Measurements from ENCODE around the gene GNPTG. TPM values are rescaled to one million over a fixed set of nuclear protein-coding genes. Genes with fewer than 3 reads are reported as not detected.

GNPTG gene
- total and polyA plus RNA-seq, 2 of the 13 experiments (the other 11 are each of a cell fraction or from before 2014, with no cell fraction given): 22.7 to 71.1 TPM

- TF ChIP-seq, protein P1, sequence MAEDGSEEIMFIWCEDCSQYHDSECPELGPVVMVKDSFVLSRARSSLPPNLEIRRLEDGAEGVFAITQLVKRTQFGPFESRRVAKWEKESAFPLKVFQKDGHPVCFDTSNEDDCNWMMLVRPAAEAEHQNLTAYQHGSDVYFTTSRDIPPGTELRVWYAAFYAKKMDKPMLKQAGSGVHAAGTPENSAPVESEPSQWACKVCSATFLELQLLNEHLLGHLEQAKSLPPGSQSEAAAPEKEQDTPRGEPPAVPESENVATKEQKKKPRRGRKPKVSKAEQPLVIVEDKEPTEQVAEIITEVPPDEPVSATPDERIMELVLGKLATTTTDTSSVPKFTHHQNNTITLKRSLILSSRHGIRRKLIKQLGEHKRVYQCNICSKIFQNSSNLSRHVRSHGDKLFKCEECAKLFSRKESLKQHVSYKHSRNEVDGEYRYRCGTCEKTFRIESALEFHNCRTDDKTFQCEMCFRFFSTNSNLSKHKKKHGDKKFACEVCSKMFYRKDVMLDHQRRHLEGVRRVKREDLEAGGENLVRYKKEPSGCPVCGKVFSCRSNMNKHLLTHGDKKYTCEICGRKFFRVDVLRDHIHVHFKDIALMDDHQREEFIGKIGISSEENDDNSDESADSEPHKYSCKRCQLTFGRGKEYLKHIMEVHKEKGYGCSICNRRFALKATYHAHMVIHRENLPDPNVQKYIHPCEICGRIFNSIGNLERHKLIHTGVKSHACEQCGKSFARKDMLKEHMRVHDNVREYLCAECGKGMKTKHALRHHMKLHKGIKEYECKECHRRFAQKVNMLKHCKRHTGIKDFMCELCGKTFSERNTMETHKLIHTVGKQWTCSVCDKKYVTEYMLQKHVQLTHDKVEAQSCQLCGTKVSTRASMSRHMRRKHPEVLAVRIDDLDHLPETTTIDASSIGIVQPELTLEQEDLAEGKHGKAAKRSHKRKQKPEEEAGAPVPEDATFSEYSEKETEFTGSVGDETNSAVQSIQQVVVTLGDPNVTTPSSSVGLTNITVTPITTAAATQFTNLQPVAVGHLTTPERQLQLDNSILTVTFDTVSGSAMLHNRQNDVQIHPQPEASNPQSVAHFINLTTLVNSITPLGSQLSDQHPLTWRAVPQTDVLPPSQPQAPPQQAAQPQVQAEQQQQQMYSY (CRISPR knock-in tag; IDR thresholded peaks at IDR 0.05): 0 out of 2 replicates have a peak, but pooled peaks have one; percentile 25
- TF ChIP-seq KDM3A (CRISPR knock-in tag; IDR thresholded peaks at IDR 0.05; ENCODE audit: low read depth) (no peak), CCDC6 (CRISPR knock-in tag; IDR thresholded peaks at IDR 0.05) (no peak), SP1 (IDR thresholded peaks at IDR 0.05) (no peak), SP1 (CRISPR knock-in tag; IDR thresholded peaks at IDR 0.05) (0 out of 2 replicates have a peak, but pooled peaks have one; percentile 55), ARID2 (CRISPR knock-in tag; IDR thresholded peaks at IDR 0.05; ENCODE audit: borderline replicate concordance) (0 out of 2 replicates have a peak, but pooled peaks have one; percentile 44), ZNF350 (CRISPR knock-in tag; IDR thresholded peaks at IDR 0.05; ENCODE audit: borderline replicate concordance, low read depth) (no peak), NFIC (IDR thresholded peaks at IDR 0.05; ENCODE audit: low read length) (no peak; the same call in 1 of the 2 replicates), SIX4 (CRISPR knock-in tag; IDR thresholded peaks at IDR 0.05) (no peak), CHD2 (IDR thresholded peaks at IDR 0.05; ENCODE audit: low read depth, low read length) (no peak), TARDBP (CRISPR knock-in tag; IDR thresholded peaks at IDR 0.05) (peak; percentile 79; the same call in 1 of the 2 replicates), ATF1 (CRISPR knock-in tag; IDR thresholded peaks at IDR 0.05) (no peak), TRAFD1 (CRISPR knock-in tag; IDR thresholded peaks at IDR 0.05; ENCODE audit: borderline replicate concordance) (no peak), NR2F1 (CRISPR knock-in tag; IDR thresholded peaks at IDR 0.05) (no peak), ZNF501 (CRISPR knock-in tag; IDR thresholded peaks at IDR 0.05) (no peak)
- TF ChIP-seq, protein P2, sequence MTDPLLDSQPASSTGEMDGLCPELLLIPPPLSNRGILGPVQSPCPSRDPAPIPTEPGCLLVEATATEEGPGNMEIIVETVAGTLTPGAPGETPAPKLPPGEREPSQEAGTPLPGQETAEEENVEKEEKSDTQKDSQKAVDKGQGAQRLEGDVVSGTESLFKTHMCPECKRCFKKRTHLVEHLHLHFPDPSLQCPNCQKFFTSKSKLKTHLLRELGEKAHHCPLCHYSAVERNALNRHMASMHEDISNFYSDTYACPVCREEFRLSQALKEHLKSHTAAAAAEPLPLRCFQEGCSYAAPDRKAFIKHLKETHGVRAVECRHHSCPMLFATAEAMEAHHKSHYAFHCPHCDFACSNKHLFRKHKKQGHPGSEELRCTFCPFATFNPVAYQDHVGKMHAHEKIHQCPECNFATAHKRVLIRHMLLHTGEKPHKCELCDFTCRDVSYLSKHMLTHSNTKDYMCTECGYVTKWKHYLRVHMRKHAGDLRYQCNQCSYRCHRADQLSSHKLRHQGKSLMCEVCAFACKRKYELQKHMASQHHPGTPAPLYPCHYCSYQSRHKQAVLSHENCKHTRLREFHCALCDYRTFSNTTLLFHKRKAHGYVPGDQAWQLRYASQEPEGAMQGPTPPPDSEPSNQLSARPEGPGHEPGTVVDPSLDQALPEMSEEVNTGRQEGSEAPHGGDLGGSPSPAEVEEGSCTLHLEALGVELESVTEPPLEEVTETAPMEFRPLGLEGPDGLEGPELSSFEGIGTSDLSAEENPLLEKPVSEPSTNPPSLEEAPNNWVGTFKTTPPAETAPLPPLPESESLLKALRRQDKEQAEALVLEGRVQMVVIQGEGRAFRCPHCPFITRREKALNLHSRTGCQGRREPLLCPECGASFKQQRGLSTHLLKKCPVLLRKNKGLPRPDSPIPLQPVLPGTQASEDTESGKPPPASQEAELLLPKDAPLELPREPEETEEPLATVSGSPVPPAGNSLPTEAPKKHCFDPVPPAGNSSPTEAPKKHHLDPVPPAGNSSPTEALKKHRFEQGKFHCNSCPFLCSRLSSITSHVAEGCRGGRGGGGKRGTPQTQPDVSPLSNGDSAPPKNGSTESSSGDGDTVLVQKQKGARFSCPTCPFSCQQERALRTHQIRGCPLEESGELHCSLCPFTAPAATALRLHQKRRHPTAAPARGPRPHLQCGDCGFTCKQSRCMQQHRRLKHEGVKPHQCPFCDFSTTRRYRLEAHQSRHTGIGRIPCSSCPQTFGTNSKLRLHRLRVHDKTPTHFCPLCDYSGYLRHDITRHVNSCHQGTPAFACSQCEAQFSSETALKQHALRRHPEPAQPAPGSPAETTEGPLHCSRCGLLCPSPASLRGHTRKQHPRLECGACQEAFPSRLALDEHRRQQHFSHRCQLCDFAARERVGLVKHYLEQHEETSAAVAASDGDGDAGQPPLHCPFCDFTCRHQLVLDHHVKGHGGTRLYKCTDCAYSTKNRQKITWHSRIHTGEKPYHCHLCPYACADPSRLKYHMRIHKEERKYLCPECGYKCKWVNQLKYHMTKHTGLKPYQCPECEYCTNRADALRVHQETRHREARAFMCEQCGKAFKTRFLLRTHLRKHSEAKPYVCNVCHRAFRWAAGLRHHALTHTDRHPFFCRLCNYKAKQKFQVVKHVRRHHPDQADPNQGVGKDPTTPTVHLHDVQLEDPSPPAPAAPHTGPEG (CRISPR knock-in tag; IDR thresholded peaks at IDR 0.05): no peak
- TF ChIP-seq, protein P3, sequence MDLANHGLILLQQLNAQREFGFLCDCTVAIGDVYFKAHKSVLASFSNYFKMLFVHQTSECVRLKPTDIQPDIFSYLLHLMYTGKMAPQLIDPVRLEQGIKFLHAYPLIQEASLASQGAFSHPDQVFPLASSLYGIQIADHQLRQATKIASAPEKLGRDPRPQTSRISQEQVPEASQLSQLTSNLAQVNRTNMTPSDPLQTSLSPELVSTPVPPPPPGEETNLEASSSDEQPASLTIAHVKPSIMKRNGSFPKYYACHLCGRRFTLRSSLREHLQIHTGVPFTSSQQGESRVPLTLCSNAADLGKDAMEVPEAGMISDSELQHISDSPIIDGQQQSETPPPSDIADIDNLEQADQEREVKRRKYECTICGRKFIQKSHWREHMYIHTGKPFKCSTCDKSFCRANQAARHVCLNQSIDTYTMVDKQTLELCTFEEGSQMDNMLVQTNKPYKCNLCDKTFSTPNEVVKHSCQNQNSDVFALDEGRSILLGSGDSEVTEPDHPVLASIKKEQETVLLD (CRISPR knock-in tag; IDR thresholded peaks at IDR 0.05; ENCODE audit: low read depth): no peak
Measured at GRCh38 chr16:1351582-1352362, at the start of gene GNPTG, which contains the start of gene TSR3 (continued).
